Measurements from ENCODE around the gene MAMDC2.

DNA sequence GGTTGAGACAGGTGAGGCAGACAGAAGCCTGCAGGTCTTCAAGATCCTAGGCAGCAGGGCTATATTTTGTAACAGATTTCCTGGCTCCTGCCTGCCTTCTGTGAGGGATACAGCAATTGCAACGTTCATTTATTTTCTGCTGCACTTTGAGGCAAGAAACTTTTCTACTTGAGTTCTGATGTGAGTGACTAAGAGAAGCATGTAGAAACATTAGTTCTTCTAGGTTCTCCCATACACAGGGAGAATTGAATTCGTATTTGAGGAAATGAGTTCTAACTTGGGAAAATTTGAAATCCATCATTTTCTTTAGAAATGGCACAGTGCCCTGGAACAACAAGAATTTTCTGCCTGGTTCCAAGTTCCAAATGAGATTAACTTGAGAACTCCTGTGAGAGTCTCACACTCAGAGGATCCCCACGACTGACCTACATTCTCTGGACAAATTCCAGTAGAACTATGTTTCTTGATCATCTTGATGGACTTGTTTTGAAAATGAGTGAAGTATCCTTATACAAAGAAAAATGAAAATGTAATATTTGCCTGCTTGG lies 15.0 kb downstream of the MAMDC2 start:
- TF ChIP-seq, protein P1, sequence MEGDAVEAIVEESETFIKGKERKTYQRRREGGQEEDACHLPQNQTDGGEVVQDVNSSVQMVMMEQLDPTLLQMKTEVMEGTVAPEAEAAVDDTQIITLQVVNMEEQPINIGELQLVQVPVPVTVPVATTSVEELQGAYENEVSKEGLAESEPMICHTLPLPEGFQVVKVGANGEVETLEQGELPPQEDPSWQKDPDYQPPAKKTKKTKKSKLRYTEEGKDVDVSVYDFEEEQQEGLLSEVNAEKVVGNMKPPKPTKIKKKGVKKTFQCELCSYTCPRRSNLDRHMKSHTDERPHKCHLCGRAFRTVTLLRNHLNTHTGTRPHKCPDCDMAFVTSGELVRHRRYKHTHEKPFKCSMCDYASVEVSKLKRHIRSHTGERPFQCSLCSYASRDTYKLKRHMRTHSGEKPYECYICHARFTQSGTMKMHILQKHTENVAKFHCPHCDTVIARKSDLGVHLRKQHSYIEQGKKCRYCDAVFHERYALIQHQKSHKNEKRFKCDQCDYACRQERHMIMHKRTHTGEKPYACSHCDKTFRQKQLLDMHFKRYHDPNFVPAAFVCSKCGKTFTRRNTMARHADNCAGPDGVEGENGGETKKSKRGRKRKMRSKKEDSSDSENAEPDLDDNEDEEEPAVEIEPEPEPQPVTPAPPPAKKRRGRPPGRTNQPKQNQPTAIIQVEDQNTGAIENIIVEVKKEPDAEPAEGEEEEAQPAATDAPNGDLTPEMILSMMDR (IDR thresholded peaks at IDR 0.05 in 4 of 5, conservative IDR thresholded peaks at IDR 0.05 in 1 of 5): no peak
- no peak for TF ChIP-seq POLR2A (IDR thresholded peaks at IDR 0.05)

All from gastrocnemius medialis (tissue), 4 donors.